NCI-H2029 treated with DMSO at 0.1 percent for 48 hours (cell line): Measurements from ENCODE around the gene SYTL3.
"Not testable (repeated sequence)": the region's sequence is repeated elsewhere in the genome, so short reads cannot be mapped to it uniquely, and the experiment has no call there.

Experiments
- DNase-seq: peaks from one replicate; lab custom pipeline; 2025; lab: John Stamatoyannopoulos, UW

The SYTL3 gene

DNA sequence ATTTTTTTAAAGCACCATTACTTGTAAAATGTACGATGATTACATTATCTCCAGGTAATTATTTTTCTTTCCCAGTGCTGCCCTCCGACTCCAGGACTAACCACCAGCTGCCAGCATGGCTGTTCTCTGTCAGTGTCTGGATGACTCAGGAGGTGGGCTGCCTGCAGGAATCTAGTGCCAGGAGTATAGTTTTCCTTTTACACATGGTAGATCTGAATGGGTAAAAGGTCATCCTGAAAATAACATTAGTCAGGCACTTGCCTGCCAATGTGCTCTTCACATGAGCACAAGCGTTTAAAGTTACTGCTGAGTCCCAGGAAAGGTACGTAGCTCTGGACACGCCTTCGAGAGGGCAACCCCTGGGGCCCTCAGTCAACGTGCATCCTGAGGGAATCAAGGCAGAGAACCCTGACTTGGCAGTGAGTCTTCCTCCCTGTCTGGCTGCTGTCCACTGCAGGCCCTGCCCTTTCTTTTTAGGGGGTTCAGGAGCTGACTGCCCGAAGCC, 7.7 kb upstream of the SYTL3 start:
- DNase-seq = no peak

DNA sequence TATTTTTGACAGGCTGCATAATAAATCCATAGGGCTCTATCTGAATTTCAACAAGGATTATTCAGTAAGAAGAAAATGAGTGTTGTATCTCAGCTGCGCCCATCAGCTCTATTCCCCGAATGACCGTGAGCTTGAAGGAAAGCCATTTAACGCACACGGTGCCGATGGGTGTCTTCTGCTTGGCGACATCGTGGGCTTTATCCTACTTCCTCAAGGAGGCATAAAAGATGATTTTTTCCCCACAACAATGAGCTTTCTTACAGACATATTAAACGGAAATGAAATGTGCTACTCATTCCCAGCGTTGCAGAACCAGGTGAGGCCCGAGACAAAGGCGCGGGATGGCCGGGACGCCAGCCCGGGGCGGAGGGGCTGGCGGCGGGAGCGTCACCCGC, 6.0 kb upstream of the SYTL3 start:
- no peak for DNase-seq

DNA sequence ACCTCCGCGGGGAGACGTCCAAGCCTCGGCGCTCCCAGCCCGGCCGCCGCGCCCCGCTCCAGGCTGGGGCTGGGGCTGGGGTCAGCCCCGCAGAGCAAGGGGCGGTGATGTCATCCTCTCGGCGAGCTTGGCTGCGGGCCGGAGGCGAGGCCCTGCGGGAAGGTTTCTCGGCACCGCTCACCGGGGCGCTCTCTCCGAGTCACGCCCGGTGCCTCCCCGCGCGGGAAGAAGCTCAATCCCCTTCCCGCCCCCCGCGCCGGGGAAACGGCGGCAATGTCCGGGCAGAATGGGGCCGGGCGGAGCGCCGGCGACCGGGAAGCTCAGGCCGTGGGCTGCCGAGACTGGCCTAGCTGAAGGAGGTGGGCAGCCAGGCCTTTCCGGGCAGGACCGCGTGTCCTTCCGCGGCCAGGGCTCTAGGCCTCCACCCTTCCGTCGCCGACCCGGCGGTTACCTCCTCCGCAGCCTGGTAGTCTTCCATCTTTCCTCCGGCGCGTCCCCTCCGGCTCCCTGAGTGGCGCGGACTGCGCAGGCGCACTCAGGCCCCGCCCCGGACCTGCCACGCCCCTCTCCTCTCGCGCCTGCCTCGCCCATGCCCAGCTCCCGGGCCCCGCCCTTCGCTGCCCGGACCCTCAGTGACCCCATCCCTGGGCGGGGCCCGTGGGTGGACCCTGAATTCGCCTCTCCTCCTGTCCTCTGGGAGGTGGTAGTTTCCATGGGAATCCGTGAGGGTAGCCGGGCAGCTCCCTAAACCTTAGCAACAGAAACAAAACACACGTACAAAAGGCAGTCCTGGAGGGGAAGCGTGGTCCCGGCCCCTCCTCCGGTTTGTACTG, 5.4 kb upstream of the SYTL3 start, which contains the start of gene DYNLT1:
Gene DYNLT1, minus strand, starts transcription at position 513 of the 833 bp plus-strand sequence. Its CDS starts 35 bp downstream, at position 478.
- DNase-seq = peak; percentile 88

DNA sequence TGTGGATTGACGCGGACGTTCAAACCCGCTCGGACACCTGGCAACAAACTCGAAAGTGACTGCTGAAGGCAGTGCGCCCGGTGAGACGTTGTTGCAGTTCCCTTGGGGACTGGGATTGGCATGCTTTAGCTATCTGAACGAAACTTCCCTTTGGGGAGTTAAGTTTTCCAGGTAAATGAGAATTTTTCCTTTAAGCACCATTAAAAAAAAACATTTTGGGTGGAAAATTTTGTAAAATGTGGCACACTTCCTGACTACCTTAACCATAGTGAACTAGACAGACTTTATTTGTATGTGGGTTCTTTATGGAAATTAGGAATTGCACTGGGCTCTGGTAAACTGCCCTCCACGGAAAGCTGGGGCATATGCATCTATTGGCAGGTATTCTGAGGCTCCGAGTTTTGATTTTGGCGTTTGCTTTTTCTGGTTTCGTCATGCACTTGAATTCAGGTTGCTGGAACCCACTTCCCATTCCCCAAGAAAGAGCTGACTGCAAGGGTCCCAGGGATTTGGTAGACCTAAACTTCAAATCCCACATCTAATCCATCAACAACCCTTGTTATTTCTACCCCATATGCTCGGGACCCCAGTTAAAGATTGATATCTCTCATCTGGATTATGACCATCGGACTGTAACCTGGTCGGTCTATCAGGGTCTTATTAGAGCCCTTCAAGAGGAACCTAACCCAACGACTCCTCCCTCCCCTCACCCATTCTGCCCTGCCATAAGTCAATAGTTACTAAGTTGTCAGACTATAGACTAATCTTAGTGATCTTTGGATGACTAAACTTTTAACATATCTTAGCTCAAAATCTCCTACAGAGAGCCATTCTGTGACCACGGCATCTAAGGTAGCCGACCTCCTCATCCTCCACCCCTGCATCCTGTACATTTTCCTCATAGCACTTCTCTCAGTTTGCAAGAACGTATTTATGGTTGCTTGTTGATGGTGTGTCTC, 4.5 kb upstream of the SYTL3 start:
- no peak for DNase-seq

DNA sequence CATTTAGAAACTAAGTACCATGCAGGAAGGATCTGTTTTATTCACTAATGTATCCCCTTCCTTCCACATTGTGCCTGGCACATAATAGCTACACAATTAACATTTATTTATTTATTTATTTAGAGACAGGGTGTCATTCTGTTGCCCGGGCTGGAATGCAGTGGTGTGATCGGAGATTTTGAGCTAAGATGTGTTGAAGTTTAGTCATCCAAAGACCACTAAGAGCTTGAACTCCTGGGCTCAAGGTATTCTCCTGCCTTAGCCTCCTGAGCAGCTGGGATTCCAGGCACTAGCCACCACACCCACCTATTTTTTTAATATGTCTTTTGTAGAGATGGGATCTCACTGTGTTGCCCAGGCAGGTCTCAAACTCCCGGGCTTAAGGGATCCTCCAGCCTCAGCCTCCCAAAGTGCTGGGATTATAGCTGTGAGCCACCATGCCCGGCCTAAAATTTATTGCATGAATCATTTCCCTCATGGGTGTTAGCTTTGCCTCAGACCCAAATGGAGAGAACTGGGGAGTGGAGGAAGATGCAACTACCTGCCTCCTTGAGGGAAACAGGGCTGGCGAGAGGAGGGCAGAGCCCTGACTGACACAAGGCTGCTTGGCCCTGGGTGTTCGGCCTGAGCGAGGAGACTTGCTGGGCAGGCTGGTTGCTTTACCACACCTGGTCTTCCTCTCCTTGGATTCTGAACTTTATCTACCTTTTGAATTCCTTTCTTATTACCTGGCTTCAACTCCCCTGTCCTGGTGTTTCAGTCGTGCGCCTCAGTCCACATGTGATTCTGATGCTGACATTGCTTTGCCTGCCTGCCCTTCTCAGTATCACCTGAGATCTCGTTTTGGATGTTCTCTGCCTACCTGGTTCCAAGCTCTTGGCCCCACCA, 3.6 kb upstream of the SYTL3 start:
- no peak for DNase-seq

DNA sequence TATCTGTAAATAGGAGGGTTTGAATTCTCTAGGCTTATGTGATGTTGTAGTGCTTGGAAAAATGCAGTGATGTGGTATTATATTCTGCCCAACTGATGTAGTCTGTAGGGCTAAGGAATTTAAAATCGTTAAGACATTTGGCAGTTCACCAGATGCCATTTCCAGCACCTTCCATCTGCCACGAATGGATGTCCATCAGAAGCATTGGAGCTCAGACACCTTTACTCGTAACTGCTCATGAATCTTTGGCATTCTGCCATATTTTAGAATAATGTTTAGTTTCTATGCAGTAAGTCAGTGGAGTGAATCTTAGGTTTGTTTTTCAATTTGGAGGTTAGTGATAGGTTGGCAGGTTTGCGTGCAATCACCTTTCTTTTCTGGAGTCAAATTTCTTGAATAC, 2.4 kb upstream of the SYTL3 start:
- no peak for DNase-seq

DNA sequence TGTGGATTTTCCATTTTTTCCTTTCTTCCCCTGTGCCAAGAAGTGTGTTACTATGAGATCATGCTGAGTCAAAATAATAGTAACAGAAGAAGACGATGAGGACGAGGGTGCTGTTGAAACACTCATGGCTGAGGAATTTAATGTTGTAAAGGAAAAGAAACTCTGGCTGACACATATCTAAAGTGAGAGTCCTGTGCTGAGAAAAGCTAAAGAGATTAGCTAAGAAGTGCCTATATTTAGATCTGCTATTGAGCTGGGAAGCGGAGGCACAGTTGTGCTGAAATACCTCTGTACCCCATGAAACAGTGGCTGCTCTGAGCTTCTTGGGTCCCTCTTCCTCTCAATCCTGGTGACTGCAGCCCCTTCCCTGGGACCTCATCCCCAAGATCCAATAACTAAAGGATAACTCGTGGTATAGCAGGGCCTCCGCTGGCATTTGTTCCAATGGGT, 1.1 kb upstream of the SYTL3 start:
- no peak for DNase-seq

DNA sequence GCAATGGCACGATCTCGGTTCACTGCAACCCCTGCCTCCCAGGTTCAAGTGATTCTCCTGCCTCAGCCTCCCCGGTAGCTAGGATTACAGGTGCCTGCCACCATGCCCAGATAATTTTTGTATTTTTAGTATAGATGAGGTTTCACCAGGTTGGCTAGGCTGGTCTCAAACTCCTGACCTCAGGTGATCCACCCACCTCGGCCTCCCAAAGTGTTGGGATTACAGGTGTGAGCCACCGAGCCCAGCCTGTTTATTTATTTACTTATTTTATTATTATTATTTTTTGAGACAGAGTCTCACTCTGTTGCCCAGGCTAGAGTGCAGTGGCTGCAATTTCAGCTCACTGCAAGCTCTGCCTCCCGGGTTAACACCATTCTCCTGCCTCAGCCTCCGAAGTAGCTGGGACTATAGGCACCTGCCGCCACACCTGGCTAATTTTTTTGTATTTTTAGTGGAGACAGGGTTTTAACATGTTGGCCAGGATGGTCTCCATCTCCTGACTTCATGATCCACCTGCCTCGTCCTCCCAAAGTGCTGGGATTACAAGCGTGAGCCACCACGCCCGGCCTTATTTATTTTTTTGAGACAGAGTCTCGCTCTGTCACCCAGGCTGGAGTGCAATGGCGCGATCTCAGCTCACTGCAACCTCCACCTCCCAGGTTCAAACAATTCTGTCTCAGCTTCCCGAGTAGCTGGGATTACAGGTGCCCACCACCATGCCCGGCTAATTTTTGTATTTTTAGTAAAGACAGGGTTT, 2.3 kb downstream of the SYTL3 start:
- not testable (repeated sequence) for DNase-seq

DNA sequence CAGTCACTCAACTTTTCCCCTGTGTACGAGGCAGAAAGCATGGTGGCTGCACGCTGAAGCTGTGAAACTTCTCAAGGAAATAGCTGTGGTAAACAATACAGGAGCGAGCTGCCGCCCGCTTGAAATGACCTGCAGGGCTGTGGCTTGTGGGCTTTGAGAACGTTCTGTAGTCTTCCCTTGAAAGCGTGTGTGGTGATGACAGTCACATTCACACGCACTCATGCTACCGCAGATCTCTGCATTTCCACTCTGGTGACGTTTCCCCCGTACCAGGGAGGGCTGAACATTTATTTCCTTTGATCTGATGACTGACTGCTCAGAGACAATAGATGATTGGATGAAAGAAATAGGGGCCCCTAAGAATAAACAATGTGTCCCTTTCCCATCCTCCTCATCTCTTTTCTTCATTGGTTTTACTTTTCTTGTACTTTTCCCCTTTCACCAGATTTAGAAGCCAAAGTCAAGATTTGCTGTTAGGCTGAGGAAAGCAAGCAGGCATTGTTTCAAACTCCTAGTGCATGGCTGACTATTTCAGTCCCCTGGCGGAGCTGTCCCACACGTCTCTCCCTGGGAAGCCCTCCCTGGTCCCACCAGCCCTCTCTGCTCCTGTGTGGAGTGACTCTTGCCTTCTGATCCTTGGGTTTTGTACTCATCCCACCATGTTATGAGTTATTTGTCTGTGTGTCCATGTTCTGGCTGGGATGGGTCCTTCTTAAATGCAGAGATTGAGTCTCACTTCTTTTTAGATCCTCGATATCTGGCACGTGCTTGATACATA, 3.9 kb downstream of the SYTL3 start:
- DNase-seq = no peak

DNA sequence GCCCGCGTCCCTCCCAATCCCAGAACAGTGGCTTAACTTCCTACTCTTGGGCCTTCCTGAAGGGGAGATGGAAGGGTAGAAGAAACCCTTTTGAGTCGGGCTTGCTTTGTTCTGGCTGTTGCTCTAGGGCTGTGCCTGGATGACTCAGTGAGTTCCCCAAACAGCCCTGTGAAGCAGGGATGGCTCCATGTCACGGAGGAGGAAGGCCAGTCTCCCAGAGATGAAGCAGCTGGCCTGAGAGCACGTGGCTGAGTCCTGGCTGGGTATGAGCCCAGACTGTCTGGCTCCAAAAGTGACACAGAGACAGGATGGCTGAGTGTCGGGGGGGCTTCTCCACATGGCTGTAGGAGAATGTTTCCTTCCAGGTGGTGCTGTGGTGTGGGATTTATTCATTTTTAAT, 4.6 kb downstream of the SYTL3 start:
- peak; percentile 81 for DNase-seq

DNA sequence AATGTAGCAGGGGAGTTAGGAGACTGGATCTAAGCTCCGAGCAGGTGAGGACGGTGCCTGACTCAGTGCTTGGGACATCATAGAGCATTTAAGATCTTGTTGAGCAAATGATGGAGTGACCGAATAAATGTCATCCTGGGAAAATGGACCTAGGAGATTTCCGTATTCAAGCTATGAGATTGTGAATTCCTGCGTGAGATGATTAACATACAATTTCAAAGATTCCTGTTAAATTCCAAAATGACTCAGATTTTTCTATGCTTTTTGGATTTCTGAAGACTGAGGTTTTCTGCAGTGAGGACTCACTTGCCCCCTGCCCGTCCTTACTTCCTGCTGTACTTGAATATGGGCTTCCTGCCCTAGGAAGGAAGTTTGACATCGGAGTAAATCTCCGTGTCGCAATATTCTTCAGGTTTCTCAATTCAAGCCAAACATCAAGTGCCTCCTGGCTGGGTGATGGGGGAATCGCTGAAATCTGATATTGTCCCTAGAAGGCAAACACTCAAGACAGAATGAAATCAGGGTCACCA, 5.2 kb downstream of the SYTL3 start:
- DNase-seq = no peak

DNA sequence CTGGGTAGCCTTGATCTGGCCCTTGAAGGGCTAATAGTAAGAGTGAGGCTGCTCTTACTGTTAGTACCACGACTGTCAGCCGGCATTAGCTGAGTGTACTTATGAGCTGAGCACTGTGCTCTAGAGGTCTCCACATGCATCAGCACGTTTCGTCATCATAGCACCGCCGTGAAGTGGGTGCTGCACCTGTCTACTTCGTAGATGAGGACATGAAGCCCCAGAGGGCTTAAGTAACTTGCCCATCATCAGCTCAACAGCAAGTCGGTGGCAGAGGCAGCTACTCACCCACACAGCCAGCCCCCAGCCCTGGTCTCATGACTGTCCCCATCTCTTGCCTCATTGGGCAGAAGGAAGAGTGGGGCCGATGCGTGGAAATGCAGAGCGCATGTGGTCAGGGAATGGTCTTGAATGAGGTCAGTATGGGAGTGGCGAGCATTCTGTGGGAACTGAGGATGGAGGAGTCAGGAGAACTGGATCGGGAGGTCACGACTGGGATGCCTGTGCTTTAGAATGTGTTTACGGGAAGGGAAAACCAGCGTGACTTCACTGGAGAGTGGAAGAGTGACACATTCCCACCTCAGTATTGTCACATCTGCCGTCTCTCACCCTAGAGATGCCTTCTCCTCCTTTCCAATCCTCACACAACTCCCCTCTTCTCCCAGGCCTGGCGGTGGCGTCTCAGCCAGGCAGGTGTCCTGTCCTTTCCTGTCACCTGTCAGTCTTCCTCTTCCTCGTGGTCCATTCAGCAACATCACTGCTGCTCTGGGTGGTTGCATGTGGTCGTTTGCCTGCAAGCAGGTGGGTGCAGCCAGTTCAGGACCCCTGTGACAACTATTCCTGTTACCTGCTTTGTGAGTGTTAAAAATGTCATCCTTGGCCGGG, 6.0 kb downstream of the SYTL3 start:
- peak; percentile 95 for DNase-seq

DNA sequence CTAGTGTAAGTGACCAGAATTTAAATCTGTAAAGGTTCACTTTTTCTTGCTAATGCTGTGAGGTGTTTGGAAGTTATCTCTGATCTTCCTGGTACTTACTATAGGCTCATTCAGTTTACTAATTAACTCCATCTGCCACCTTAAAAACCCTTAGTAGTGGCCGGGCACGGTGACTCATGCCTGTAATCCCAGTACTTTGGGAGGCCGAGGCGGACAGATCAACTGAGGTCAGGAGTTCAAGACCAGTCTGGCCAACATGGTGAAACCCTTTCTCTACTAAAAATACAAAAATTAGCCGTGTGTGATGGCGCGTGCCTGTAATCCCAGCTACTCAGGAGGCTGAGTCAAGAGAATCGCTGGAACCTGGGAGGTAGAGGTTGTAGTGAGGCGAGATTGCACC, 7.1 kb downstream of the SYTL3 start:
- not testable (repeated sequence) for DNase-seq

DNA sequence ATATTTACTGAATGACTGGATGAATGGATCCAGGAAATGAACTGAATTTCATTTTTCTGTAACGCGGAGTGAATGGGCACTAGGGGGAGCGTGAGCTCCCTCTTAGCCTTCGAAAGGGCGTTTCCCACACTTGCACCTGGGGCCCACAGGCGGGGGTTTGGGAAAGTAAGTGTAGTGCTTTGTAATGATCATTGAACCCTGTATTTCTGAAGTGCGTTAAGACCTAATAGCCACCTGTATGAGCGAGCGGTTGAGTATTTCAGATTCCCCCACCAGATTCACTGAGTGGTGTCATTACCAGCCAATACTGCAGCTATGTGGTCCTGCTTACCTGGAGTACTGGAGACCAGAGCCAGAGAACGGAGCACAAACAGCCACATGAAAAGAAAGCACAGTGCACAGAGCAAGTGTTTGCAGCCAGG, 10.5 kb downstream of the SYTL3 start:
- DNase-seq = peak; percentile 92

DNA sequence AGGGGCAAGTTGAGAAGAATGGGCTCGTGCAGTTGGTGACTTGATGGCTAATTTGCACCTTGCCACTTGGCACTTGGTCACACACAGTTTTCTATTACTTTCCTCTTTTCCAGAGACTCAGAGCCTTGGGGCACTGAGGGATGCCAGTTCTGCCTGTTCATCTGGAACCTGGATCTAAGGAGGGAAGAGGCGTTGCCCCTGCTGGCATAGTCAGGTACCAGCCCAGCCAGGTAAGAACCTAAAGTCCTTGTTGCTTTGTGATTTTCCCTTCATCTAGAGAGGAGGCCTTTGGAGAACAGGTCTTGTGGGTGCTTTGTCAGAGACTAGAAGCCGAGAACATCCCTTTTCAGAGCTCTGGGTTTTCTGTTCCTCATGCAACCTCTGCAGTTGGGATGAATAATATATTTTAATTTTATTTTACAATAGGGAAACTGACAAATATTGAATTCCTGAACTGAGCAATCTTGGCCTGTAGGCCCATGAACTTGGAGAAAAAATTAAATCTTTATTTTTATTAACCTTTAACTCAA, 11.4 kb downstream of the SYTL3 start:
- peak; percentile 81 for DNase-seq

DNA sequence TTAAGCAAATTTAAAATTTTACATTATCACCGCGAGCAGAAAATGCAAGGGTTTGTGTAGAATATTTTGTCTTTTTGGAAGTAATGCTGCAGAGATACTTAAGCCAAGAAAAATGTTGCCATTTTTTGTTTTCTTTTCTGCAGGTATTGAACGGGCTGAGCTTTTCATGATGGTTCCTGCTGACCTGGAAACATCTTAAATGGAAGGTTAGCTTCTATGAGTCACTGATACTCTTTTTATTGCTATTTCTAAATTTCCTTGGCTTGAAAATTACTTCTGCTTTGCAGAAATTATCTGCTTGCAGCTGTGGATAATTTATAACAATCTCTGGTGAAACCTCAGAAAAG, 12.7 kb downstream of the SYTL3 start:
- no peak for DNase-seq

DNA sequence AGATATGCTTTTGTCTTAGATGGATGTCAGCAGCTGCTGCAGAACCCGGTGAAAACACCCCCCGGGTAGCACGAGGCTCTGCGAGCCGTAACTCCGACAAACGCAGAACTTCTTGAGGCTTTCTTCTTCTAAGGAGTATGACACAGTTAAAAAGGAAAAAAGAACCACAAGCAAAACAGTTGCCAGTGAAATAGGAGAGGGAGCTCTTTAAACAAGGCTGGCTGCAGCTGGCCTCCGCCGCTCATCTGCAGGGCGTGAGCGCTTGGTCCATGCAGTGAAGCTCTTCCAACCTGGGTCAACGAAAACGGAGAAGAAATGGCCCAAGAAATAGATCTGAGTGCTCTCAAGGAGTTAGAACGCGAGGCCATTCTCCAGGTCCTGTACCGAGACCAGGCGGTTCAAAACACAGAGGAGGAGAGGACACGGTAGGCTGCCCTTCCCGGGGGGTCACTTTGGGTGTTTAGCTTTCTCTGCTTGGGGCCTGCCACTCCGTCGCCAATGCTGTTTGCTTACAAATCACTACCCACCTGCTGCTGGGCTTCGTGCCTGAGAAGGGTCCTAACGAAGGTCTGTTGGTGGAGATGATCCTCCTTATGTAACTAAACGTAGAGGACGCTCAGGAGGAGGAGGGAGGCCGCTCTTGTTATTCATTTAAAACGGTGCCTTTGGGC, 13.2 kb downstream of the SYTL3 start:
- DNase-seq = peak; percentile 85

DNA sequence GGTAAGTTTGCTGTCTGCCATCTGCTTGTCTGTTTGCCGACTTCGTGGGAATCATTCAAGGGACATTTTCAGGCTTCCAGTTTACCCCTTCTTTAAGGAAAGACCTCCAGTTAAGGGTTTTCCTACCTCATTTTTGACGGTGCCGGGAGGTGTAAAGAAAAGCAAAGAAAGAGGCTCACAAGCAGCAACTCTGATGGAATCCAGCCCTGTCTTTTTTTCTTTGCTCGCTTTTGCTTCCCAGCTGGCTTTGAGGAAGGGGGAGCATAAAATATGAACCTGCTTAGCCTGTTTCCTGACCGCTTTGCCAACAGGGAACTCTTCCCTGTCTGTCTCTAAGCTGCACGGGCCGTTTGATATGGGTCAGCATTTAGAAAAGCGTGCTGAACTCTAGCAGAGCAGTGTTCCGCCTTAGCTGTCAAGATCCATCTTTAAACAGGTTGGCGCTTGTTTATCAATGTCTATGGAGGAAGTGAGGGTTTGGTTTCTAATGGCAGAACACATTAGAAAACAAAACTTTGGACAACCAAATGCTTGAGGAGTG, 13.8 kb downstream of the SYTL3 start:
- peak; percentile 83 for DNase-seq
